Measurements from ENCODE around the gene CTBP1. TPM values are rescaled to one million over a fixed set of nuclear protein-coding genes. Genes with fewer than 3 reads are reported as not detected.

The CTBP1 gene
- total and polyA plus RNA-seq, 2 of the 8 experiments (the other 6 are each of a cell fraction or from before 2014, with no cell fraction given), result 128 to 185 TPM

- H4K20me1 ChIP-seq (replicated peaks in 1 of 2; ENCODE audit: control insufficient read depth in 1 of 2, insufficient read depth in 2 of 2, low read length in 2 of 2), result no peaks in the 10 kb centered on the region
- H3K18ac ChIP-seq (ENCODE audit: extremely low read depth, low read length), result no peak overlapping the region
- no peak overlapping the region for H3K23ac ChIP-seq (ENCODE audit: insufficient read length)
- no peak for TF ChIP-seq MAX (IDR thresholded peaks at IDR 0.05)
- no peak overlapping the region for H2BK5ac ChIP-seq (ENCODE audit: low read depth, low read length)
- DNase-seq (ENCODE audit: low read depth in 1 of 2, low spot score in 2 of 2) (no peak), FAIRE-seq (no peak)
- no peaks in the 10 kb centered on the region for H3K79me1 ChIP-seq (ENCODE audit: low read depth, low read length)
- H3K9me3 ChIP-seq (ENCODE audit: insufficient read depth in 2 of 2, low read depth in 1 of 2, low read length in 1 of 2), result no peaks in the 10 kb centered on the region
- no peak overlapping the region for H2BK12ac ChIP-seq (ENCODE audit: low read depth, low read length)
- H3K27ac ChIP-seq (ENCODE audit: low read depth, low read length), result no peak overlapping the region
- H3K4me2 ChIP-seq (ENCODE audit: insufficient read depth in 1 of 2, low read depth in 2 of 2, low read length in 2 of 2), result no peak overlapping the region
- H3K9ac ChIP-seq (replicated peaks in 1 of 4; ENCODE audit: extremely low read depth in 1 of 4, low read depth in 3 of 4, low read length in 3 of 4), result no peak overlapping the region; a peak in 1 of 7 replicates
- H2BK20ac ChIP-seq (ENCODE audit: low read length), result no peak overlapping the region
- 91% methylated on average over 24 of the region's 24 CpGs; no CpG with 5 or more reads in 1 of the 2 experiments for WGBS, 2 experiments (ENCODE audit: extremely low coverage in 1 of 2, insufficient coverage in 1 of 2, insufficient read length in 1 of 2, insufficient replicate concordance in 2 of 2, low coverage in 1 of 2, low lambda C conversion rate in 2 of 2, missing lambda C conversion rate in 1 of 2)
- H3K4me1 ChIP-seq (replicated peaks in 1 of 4; ENCODE audit: control insufficient read depth in 3 of 4, insufficient read depth in 4 of 4, low read length in 3 of 4), result no peaks in the 10 kb centered on the region
- H2BK15ac ChIP-seq (ENCODE audit: low read length), result no peak overlapping the region
- H2AK5ac ChIP-seq (ENCODE audit: low read depth, low read length), result no peak overlapping the region
- ChIA-PET CTCF (ENCODE audit: partially characterized antibody) (interaction anchor here (1.1 to 2.2 kb wide), 4 partner anchors 20 to 158 kb away, joined by 3 to 7 read pairs (median 4); no protein-coding TSS in a partner anchor), POLR2A (ENCODE audit: partially characterized antibody) (no interaction called here)
- H3K56ac ChIP-seq (replicated peaks; ENCODE audit: insufficient read length, low read depth, low read length), result no peak overlapping the region
- H3K27me3 ChIP-seq (replicated peaks in 1 of 4; ENCODE audit: control insufficient read depth in 3 of 4, extremely low read depth in 1 of 4, insufficient read depth in 3 of 4, low read length in 3 of 4), result no peaks in the 10 kb centered on the region; a peak in 2 of 7 replicates
- H2BK120ac ChIP-seq (replicated peaks; ENCODE audit: low read depth, low read length), result no peak overlapping the region
- H3K36me3 ChIP-seq (ENCODE audit: control insufficient read depth in 2 of 4, insufficient read depth in 4 of 4, low read length in 3 of 4), result no peaks in the 10 kb centered on the region
- H4K91ac ChIP-seq (replicated peaks; ENCODE audit: insufficient read length, low read length), result no peak overlapping the region
- H4K8ac ChIP-seq (ENCODE audit: extremely low read depth, insufficient read depth, low read length), result no peak overlapping the region; the same call in 1 of the 2 replicates
- no peak overlapping the region for H3K14ac ChIP-seq (ENCODE audit: insufficient read length)
- H3K23me2 ChIP-seq (ENCODE audit: low read depth, low read length), result no peaks in the 10 kb centered on the region
- H3K4ac ChIP-seq (replicated peaks; ENCODE audit: insufficient read length, low read depth, low read length), result no peak overlapping the region
- no peaks in the 10 kb centered on the region for H3K79me2 ChIP-seq (ENCODE audit: control insufficient read depth in 1 of 2, insufficient read depth in 2 of 2, low read length in 2 of 2)
- H2AFZ ChIP-seq (ENCODE audit: low read length), result no peak overlapping the region
- no peak overlapping the region for H4K5ac ChIP-seq (ENCODE audit: insufficient read length, low read depth, low read length)
- H3K4me3 ChIP-seq (ENCODE audit: extremely low read depth in 1 of 4, insufficient read depth in 2 of 4, low read depth in 3 of 4, low read length in 4 of 4), result no peak overlapping the region
Measured at GRCh38 chr4:1198098-1198844, 50.7 kb downstream of the CTBP1 start.
